Type B pancreatic cell (in vitro differentiated cells): ENCODE results near the gene EML1. TPM values are rescaled to one million over a fixed set of nuclear protein-coding genes. Genes with fewer than 3 reads are reported as not detected.

Experiments used
- DNase-seq: peaks from one replicate; pipeline ENCODE4 v3.0.0; 2021; ENCODE audit warnings: mixed read lengths; ENCODE audit not compliant: unreplicated experiment; ENCODE audit errors: extremely low spot score
- H3K27ac Mint-ChIP-seq: 2 replicates; pipeline ENCODE4 v1.8.0; 2021; ENCODE audit warnings: mild to moderate bottlenecking, mixed read lengths
- H3K27me3 Mint-ChIP-seq: 2 replicates; pipeline ENCODE4 v1.8.0; 2021; ENCODE audit warnings: mixed read lengths
- H3K36me3 Mint-ChIP-seq: 2 replicates; pipeline ENCODE4 v1.8.0; 2021; ENCODE audit warnings: mixed read lengths
- H3K4me1 Mint-ChIP-seq: one replicate; pipeline ENCODE4 v1.8.0; 2021; ENCODE audit warnings: mixed read lengths; ENCODE audit not compliant: unreplicated experiment
- H3K4me3 Mint-ChIP-seq: 2 replicates; pipeline ENCODE4 v1.8.0; 2021; ENCODE audit warnings: mild to moderate bottlenecking, mixed read lengths
- H3K9me3 Mint-ChIP-seq: 2 replicates; pipeline ENCODE4 v1.8.0; 2021; ENCODE audit warnings: mixed read lengths
- total RNA-seq: library from RNA; stranded (reverse); gene quantifications from 2 replicates; pipeline ENCODE4 v1.2.1, GENCODE V29; 2021; ENCODE audit warnings: low replicate concordance
- TF ChIP-seq, protein P1 (sequence below): fragments of 200-600 bp; sonication (generic); conservative IDR thresholded peaks from 2 replicates; pipeline ENCODE4 v1.5.0; 2021; ENCODE audit warnings: antibody characterized with exemption, mild to moderate bottlenecking

Gene EML1
- total RNA-seq, 1 donor from 2014 or later = 45.7 TPM

DNA sequence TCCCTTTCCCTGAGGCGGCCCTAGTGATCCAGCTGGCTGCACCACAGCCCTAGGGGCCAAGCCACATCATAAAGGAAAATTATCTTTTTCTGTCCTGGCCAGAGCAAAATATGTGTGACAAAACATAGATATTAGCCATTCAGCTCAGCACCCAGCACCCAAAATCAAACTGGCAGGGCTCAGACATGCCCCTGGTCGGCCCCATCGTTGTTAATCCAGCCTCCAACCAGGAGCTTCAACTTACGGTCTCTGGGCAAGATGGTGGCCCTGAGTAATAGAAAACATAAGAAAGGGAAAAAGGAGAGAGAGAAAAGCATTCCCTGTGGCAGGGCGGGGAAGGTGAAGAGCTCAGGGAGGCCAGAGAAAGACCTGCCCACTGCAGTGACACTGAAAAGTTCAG lies 111.9 kb downstream of the EML1 start:
- H3K4me1 Mint-ChIP-seq = peaks cover 4% of the 10 kb centered on the region
- H3K4me3 Mint-ChIP-seq = no peak overlapping the region
- H3K36me3 Mint-ChIP-seq = peaks cover 50% of the 10 kb centered on the region
- DNase-seq = no peak
- no peaks in the 10 kb centered on the region for H3K27me3 Mint-ChIP-seq
- no peak overlapping the region for H3K27ac Mint-ChIP-seq
- H3K9me3 Mint-ChIP-seq = no peaks in the 10 kb centered on the region
- TF ChIP-seq, protein P1, sequence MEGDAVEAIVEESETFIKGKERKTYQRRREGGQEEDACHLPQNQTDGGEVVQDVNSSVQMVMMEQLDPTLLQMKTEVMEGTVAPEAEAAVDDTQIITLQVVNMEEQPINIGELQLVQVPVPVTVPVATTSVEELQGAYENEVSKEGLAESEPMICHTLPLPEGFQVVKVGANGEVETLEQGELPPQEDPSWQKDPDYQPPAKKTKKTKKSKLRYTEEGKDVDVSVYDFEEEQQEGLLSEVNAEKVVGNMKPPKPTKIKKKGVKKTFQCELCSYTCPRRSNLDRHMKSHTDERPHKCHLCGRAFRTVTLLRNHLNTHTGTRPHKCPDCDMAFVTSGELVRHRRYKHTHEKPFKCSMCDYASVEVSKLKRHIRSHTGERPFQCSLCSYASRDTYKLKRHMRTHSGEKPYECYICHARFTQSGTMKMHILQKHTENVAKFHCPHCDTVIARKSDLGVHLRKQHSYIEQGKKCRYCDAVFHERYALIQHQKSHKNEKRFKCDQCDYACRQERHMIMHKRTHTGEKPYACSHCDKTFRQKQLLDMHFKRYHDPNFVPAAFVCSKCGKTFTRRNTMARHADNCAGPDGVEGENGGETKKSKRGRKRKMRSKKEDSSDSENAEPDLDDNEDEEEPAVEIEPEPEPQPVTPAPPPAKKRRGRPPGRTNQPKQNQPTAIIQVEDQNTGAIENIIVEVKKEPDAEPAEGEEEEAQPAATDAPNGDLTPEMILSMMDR = no peak

DNA sequence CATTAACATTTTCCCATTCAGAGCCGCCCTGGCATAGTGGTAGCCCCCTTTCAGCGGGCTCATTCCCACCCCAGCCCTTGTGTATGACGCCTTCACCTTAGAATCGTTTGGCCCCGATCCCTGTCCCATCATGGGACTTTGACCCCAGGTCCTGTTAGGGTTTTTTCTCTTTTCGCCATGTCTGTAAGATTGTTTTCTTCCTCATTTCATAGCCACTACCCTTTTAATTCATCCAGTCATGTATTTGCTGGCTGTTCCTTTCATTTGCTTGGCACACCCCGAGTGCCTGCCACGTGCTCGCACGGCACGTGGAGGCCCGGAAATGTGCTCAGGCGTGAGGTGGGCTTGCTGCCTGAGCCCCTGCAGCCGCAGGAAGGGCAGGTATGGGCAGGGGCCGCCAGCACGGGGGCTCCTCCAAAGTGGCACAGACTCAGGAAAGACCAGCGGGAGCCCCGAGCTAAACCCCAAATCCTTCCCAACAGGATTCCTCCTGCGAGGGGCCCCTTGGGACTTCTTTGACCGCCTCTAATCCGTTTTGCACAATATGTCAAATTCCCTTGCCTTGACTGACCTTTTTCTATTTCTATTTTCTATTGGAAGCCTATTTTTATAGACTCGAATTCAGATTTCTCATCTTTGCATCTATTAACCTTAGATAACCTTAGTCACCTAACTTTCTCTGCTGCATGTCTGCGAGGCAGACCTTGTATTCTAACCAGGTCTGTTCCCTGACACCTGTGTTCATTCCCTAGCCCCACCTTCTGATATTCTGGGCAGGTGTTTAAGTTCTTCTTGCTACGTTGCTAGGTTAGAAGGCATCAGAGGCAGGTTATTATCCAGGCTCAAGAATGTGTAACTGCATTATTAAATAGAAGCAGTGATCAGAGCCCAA lies 114.8 kb downstream of the EML1 start:
- Mint-ChIP-seq H3K27ac (no peak overlapping the region), H3K9me3 (no peaks in the 10 kb centered on the region), H3K4me1 (peaks cover 17% of the 10 kb centered on the region), H3K27me3 (no peaks in the 10 kb centered on the region), H3K4me3 (no peak overlapping the region), H3K36me3 (peaks cover 35% of the 10 kb centered on the region)
- no peak for DNase-seq
- TF ChIP-seq, protein P1 = no peak

DNA sequence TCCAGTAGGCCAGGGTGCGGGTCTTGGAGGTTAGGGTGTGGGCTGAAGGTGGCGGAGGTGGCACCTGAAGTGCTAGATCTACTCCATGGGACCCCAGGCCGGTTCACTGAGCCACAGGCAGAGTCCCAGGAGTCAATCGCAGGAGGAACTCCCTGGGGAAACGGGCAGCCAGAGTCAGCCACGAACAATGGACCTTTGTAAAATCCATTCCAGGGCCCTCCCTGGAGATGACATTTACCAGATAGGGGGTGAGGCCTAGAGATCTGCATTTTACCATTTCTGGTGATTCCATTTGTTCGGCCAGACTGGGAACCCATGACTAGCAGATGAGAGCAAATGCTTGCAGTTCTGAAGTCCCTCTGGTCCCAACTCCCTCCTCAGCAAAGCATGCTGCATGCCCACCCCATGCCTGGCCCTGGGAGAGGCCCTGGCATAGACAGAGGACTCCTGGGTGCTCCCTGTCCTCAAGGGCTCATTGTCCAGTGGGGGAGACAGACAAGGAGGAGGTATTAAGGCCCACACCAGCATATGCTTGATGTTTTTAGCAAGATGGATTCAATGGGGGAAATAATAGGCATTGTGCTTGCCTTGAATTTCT lies 115.5 kb downstream of the EML1 start:
- peaks cover 31% of the 10 kb centered on the region for H3K36me3 Mint-ChIP-seq
- DNase-seq = no peak
- no peaks in the 10 kb centered on the region for H3K27me3 Mint-ChIP-seq
- no peaks in the 10 kb centered on the region for H3K9me3 Mint-ChIP-seq
- no peak overlapping the region for H3K27ac Mint-ChIP-seq
- H3K4me1 Mint-ChIP-seq = peaks cover 17% of the 10 kb centered on the region
- TF ChIP-seq, protein P1 = no peak
- no peak overlapping the region for H3K4me3 Mint-ChIP-seq

DNA sequence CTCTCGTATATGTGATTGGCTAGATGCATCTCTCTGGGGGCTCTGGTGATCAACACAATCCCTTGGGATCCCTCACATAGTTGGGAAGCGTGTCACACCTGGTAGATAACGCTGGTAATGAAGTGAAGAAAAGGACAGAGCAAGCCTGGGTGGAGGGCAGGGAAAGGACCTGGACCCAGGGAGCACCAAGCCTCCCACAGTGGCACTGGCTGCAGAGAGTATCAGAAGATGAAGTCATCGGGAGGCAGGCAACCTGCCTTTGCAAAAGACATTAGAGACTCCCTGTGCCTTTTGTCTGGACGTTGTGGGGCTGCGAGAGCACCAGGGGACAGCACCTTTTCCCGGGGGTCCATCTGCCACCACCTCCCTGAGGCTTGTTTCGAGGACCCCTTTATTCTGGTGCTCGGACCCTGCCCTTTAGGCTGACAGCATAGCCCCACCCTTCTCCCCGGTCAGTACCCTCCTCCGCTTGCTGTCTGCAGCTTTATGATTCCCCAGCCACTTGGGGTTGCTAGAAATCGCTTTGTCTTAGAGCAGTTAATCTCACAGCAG lies 116.4 kb downstream of the EML1 start:
- Mint-ChIP-seq H3K9me3 (no peaks in the 10 kb centered on the region), H3K27ac (no peak overlapping the region), H3K4me1 (peaks cover 17% of the 10 kb centered on the region), H3K4me3 (no peak overlapping the region), H3K36me3 (peaks cover 34% of the 10 kb centered on the region), H3K27me3 (no peaks in the 10 kb centered on the region)
- no peak for DNase-seq
- TF ChIP-seq, protein P1 = no peak

DNA sequence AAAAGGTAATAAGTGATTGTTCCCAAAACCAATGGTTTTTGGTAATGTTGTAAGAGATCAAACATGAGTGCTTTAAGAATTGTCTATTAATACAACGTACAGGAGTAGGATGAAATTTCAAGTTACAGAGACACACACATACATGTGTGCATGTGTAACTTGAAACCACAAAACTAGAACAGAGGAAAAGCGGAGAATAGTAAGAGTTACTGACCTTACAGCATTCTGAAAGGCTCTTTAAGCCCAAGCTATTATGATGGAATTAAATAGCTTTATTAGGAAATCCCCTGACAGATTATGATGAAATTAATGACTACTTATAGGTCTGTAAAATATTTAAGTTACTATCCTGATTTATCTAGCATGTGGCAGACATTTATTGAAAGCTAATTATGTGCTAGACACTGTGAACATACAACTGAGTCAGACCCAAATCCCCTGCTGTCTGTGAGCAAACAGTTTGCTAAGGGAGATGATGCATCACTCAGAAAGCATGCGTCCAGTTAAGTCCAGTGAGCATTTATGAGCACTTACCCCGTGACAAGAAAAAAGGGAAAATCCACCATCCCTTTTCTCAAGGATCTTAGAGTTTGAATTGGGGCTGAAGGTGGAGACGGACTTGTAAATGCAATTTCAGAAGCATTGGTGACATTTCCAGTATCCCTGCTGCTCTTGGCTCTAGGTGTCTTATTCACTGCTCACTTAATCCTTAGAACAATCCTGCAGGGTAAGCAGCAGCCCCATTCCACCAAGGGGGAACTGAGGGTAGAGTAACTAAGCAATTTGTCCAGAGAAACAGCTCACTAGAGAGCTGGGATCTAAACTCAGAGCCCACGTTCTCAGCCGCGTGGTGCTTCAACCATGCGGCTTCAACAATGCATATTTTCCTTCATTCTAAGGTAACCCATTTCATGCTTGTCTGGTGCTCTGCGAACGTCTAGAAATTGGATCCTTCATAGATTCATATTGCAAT lies 117.4 kb downstream of the EML1 start:
- Mint-ChIP-seq H3K36me3 (peaks cover 30% of the 10 kb centered on the region), H3K27ac (no peak overlapping the region)
- TF ChIP-seq, protein P1 = no peak

More for the DNA sequence above, 117.4 kb downstream of the EML1 start:
- no peak for DNase-seq
- Mint-ChIP-seq H3K4me1 (peaks cover 17% of the 10 kb centered on the region), H3K9me3 (no peaks in the 10 kb centered on the region), H3K4me3 (no peak overlapping the region), H3K27me3 (no peaks in the 10 kb centered on the region)
